ENCODE results near the gene ACKR1.

The ACKR1 gene

GRCh38 chr1:159207080-159207479 lies 2.4 kb downstream of the ACKR1 start:
- peaks cover 6% of the 10 kb centered on the region for H3K4me1 ChIP-seq (ENCODE audit: insufficient read depth, low read length, poor library complexity, severe bottlenecking)
- H3K36me3 ChIP-seq (ENCODE audit: insufficient read depth, low read length): no peaks in the 10 kb centered on the region
- H3K79me2 ChIP-seq (ENCODE audit: insufficient read depth, low read length): no peaks in the 10 kb centered on the region
- H2AFZ ChIP-seq (ENCODE audit: low read length): no peak overlapping the region
- no peak overlapping the region for H3K4me2 ChIP-seq (ENCODE audit: low read depth, low read length, poor library complexity, severe bottlenecking)
- H3K27me3 ChIP-seq (ENCODE audit: insufficient read depth, low read length, poor library complexity, severe bottlenecking): peaks cover 4% of the 10 kb centered on the region
- H3F3A ChIP-seq (ENCODE audit: low read depth): no peaks in the 10 kb centered on the region
- H3K9me3 ChIP-seq (ENCODE audit: insufficient read depth, low read depth, low read length): no peaks in the 10 kb centered on the region
- no peak overlapping the region for H3K9ac ChIP-seq (ENCODE audit: low read depth, low read length, poor library complexity, severe bottlenecking)
- no peaks in the 10 kb centered on the region for H3K9me2 ChIP-seq (replicated peaks; ENCODE audit: low read depth, low read length)
- H3K4me3 ChIP-seq (ENCODE audit: low read length, poor library complexity, severe bottlenecking): no peak overlapping the region
- no peaks in the 10 kb centered on the region for H4K20me1 ChIP-seq (ENCODE audit: insufficient read depth, low read length, poor library complexity, severe bottlenecking)
- TF ChIP-seq EZH2phosphoT487 (IDR thresholded peaks at IDR 0.05; ENCODE audit: borderline replicate concordance): no peak
- TF ChIP-seq, protein P1, sequence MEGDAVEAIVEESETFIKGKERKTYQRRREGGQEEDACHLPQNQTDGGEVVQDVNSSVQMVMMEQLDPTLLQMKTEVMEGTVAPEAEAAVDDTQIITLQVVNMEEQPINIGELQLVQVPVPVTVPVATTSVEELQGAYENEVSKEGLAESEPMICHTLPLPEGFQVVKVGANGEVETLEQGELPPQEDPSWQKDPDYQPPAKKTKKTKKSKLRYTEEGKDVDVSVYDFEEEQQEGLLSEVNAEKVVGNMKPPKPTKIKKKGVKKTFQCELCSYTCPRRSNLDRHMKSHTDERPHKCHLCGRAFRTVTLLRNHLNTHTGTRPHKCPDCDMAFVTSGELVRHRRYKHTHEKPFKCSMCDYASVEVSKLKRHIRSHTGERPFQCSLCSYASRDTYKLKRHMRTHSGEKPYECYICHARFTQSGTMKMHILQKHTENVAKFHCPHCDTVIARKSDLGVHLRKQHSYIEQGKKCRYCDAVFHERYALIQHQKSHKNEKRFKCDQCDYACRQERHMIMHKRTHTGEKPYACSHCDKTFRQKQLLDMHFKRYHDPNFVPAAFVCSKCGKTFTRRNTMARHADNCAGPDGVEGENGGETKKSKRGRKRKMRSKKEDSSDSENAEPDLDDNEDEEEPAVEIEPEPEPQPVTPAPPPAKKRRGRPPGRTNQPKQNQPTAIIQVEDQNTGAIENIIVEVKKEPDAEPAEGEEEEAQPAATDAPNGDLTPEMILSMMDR (conservative IDR thresholded peaks at IDR 0.05; ENCODE audit: low read length): no peak

- TF ChIP-seq EZH2phosphoT487 (IDR thresholded peaks at IDR 0.05; ENCODE audit: borderline replicate concordance): no peak
- TF ChIP-seq, protein P1 (conservative IDR thresholded peaks at IDR 0.05; ENCODE audit: low read length): no peak
- Histone ChIP-seq H3K9ac (ENCODE audit: low read depth, low read length, poor library complexity, severe bottlenecking) (no peak overlapping the region), H3F3A (ENCODE audit: low read depth) (no peaks in the 10 kb centered on the region), H3K9me3 (ENCODE audit: insufficient read depth, low read depth, low read length) (no peaks in the 10 kb centered on the region), H3K9me2 (replicated peaks; ENCODE audit: low read depth, low read length) (no peaks in the 10 kb centered on the region), H3K27me3 (ENCODE audit: insufficient read depth, low read length, poor library complexity, severe bottlenecking) (peaks cover 4% of the 10 kb centered on the region), H4K20me1 (ENCODE audit: insufficient read depth, low read length, poor library complexity, severe bottlenecking) (no peaks in the 10 kb centered on the region), H3K79me2 (ENCODE audit: insufficient read depth, low read length) (no peaks in the 10 kb centered on the region), H3K36me3 (ENCODE audit: insufficient read depth, low read length) (no peaks in the 10 kb centered on the region), H3K4me2 (ENCODE audit: low read depth, low read length, poor library complexity, severe bottlenecking) (no peak overlapping the region), H3K4me3 (ENCODE audit: low read length, poor library complexity, severe bottlenecking) (no peak overlapping the region), H2AFZ (ENCODE audit: low read length) (no peak overlapping the region), H3K4me1 (ENCODE audit: insufficient read depth, low read length, poor library complexity, severe bottlenecking) (no peaks in the 10 kb centered on the region)
Observed at GRCh38 chr1:159207774-159208173, 3.1 kb downstream of the ACKR1 start.

- no peak overlapping the region for H3K9ac ChIP-seq (ENCODE audit: low read depth, low read length, poor library complexity, severe bottlenecking)
- no peaks in the 10 kb centered on the region for H3K4me1 ChIP-seq (ENCODE audit: insufficient read depth, low read length, poor library complexity, severe bottlenecking)
- H3K4me2 ChIP-seq (ENCODE audit: low read depth, low read length, poor library complexity, severe bottlenecking): no peak overlapping the region
- no peaks in the 10 kb centered on the region for H3K79me2 ChIP-seq (ENCODE audit: insufficient read depth, low read length)
- H3K36me3 ChIP-seq (ENCODE audit: insufficient read depth, low read length): no peaks in the 10 kb centered on the region
- H3F3A ChIP-seq (ENCODE audit: low read depth): no peaks in the 10 kb centered on the region
- H2AFZ ChIP-seq (ENCODE audit: low read length): no peak overlapping the region
- H3K4me3 ChIP-seq (ENCODE audit: low read length, poor library complexity, severe bottlenecking): no peak overlapping the region
- peaks cover 4% of the 10 kb centered on the region for H3K27me3 ChIP-seq (ENCODE audit: insufficient read depth, low read length, poor library complexity, severe bottlenecking)
- H4K20me1 ChIP-seq (ENCODE audit: insufficient read depth, low read length, poor library complexity, severe bottlenecking): no peaks in the 10 kb centered on the region
- H3K9me2 ChIP-seq (replicated peaks; ENCODE audit: low read depth, low read length): no peaks in the 10 kb centered on the region
- no peaks in the 10 kb centered on the region for H3K9me3 ChIP-seq (ENCODE audit: insufficient read depth, low read depth, low read length)
- TF ChIP-seq EZH2phosphoT487 (IDR thresholded peaks at IDR 0.05; ENCODE audit: borderline replicate concordance): no peak
- TF ChIP-seq, protein P1 (conservative IDR thresholded peaks at IDR 0.05; ENCODE audit: low read length): no peak
Observed at GRCh38 chr1:159208175-159208825, 3.6 kb downstream of the ACKR1 start.

Measured in Loucy (cell line).